BJ (cell line): ENCODE data around the gene PRKCZ. TPM values are rescaled to one million over a fixed set of nuclear protein-coding genes. Genes with fewer than 3 reads are reported as not detected.

Source experiments
- CTCF ChIA-PET: fragments of 350-600 bp; formaldehyde crosslinking; extraction: SDS; loops from one replicate; lab custom pipeline; 2021; ENCODE audit warnings: antibody characterized with exemption, inconsistent platforms; lab: Yijun Ruan, JAX
- POLR2A ChIA-PET: fragments of 300-600 bp; sonication (Branson Sonifier 250); formaldehyde crosslinking; extraction: SDS; loops from one replicate; lab custom pipeline; 2021; ENCODE audit warnings: antibody characterized with exemption; lab: Charles Lee
- DNase-seq: peaks from one replicate; pipeline ENCODE4 v3.0.0-alpha.2; 2011; ENCODE audit warnings: low read depth
- H3K27me3 ChIP-seq: 2 replicates; pipeline ENCODE4 v1.6.0; 2011; ENCODE audit warnings: low read length; ENCODE audit not compliant: control insufficient read depth, insufficient read depth
- H3K36me3 ChIP-seq: 2 replicates; pipeline ENCODE4 v1.5.1; 2011; ENCODE audit warnings: low read length; ENCODE audit not compliant: control insufficient read depth, insufficient read depth
- H3K4me3 ChIP-seq: 2 replicates; pipeline ENCODE4 v1.5.1; 2011; ENCODE audit warnings: low read depth, mild to moderate bottlenecking, control low read depth, low read length
- polyA plus RNA-seq: library from polyadenylated mRNA; depleted of rRNA; stranded (reverse); fragments of >200 nt; gene quantifications from 2 replicates; pipeline ENCODE4 v1.2.3, GENCODE V29; 2011
- TF ChIP-seq, protein P1 (sequence below): IDR thresholded peaks from 2 replicates; pipeline ENCODE4 v1.5.1; 2011; ENCODE audit warnings: low read depth, mild to moderate bottlenecking, control low read depth, inconsistent platforms, low read length, moderate library complexity; ENCODE audit not compliant: insufficient read depth

The PRKCZ gene
- polyA plus RNA-seq, 1 experiment = 2.3 TPM

DNA sequence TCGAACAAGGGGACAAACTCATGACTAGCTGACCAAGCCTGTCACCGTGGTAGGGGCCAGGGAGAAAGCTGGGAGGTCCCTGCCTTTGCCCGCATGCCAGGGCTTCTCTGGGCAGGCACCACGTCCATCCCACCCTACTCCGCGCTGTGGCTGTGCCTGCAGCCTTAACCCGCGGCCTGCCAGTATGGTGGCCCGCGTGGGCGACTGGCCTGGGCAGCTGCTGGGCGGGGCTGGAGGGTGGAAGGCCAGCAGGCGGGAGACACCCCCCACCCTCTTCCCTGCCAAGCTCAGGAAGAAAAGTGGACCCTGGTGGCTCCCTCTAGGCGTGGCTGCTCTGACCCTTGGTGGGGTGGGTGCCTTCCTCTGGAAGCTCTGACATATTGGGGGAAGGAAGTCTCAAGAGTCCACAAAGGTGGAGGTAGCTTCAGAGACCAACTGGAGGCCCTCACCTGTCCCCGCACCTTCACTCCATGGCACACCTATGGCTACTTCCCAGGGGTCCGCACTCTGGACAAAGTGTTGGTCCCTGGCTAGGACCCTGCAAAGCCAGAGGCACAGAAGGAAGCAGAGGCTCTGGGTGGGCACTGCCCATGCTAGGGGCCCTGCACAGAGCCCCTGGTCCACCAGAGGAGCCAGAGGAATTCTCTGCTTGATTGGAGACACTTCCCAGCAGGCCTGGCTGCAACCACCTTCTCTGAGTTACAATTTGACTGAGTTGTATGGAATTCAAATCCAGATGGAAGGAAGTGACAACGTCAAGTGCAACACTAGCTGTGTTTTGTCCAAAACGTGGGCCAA lies 174.6 kb downstream of the PRKCZ start:
- H3K36me3 ChIP-seq = peaks cover 6% of the 10 kb centered on the region; the same call in 1 of the 2 replicates
- TF ChIP-seq, protein P1, sequence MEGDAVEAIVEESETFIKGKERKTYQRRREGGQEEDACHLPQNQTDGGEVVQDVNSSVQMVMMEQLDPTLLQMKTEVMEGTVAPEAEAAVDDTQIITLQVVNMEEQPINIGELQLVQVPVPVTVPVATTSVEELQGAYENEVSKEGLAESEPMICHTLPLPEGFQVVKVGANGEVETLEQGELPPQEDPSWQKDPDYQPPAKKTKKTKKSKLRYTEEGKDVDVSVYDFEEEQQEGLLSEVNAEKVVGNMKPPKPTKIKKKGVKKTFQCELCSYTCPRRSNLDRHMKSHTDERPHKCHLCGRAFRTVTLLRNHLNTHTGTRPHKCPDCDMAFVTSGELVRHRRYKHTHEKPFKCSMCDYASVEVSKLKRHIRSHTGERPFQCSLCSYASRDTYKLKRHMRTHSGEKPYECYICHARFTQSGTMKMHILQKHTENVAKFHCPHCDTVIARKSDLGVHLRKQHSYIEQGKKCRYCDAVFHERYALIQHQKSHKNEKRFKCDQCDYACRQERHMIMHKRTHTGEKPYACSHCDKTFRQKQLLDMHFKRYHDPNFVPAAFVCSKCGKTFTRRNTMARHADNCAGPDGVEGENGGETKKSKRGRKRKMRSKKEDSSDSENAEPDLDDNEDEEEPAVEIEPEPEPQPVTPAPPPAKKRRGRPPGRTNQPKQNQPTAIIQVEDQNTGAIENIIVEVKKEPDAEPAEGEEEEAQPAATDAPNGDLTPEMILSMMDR = no peak
- peaks cover 1% of the 10 kb centered on the region; the same call in 1 of the 2 replicates for H3K27me3 ChIP-seq
- POLR2A ChIA-PET = no interaction called here
- H3K4me3 ChIP-seq = no peak overlapping the region
- CTCF ChIA-PET = interaction anchor here (1.0 to 2.4 kb wide), 4 partner anchors 12 to 157 kb away, joined by 3 to 12 read pairs (median 6); partner anchors contain the start of gene FAAP20
- DNase-seq = no peak

DNA sequence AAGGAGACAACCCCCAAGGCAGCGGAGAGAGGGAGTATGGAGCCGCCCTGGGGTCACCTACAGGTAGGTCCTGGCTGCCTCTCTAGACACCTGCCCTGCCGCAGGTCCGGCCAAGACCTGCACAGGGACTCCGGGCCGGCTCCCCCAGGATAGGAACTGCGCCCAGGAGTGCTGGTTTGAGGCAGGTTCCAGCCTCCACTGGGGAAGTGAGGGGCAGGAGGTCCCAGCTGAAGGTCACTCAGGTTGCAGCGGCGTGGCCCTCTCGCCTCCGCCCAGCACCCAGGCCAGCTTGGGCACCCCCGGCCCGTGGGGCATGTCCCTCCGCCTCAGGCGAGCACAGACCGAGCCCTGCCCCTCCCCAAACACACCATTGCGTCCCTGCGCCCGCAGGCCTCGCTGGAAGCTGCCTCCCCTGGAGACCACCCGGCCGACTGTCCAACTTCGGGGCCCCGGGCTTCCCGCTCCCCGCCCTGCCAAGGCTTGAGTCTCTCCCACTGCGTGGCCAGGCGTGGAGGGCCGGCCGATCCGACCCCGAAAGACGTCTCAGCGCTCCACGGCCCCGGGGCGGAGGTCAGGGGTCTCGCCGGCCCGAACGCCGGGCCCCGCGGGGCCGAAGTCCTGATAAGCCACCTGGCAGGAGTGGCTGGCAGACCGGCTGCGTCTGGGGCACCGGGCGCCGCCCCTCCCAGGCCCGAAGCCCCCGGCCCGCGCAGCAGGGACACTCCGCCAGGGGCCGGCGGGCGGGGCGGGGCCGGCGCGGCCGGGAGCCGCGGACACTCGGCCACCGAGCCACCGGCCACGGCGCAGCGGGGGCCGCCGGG lies 176.5 kb downstream of the PRKCZ start:
- Histone ChIP-seq H3K27me3 (no peaks in the 10 kb centered on the region), H3K4me3 (peak overlapping the region; percentile 91), H3K36me3 (peaks cover 6% of the 10 kb centered on the region)
- TF ChIP-seq, protein P1 = no peak
- POLR2A ChIA-PET = no interaction called here
- CTCF ChIA-PET = interaction anchor here (0.7 to 1.7 kb wide), 4 partner anchors 32 to 1541 kb away, joined by 3 to 5 read pairs (median 4); no protein-coding TSS in a partner anchor
- no peak for DNase-seq

DNA sequence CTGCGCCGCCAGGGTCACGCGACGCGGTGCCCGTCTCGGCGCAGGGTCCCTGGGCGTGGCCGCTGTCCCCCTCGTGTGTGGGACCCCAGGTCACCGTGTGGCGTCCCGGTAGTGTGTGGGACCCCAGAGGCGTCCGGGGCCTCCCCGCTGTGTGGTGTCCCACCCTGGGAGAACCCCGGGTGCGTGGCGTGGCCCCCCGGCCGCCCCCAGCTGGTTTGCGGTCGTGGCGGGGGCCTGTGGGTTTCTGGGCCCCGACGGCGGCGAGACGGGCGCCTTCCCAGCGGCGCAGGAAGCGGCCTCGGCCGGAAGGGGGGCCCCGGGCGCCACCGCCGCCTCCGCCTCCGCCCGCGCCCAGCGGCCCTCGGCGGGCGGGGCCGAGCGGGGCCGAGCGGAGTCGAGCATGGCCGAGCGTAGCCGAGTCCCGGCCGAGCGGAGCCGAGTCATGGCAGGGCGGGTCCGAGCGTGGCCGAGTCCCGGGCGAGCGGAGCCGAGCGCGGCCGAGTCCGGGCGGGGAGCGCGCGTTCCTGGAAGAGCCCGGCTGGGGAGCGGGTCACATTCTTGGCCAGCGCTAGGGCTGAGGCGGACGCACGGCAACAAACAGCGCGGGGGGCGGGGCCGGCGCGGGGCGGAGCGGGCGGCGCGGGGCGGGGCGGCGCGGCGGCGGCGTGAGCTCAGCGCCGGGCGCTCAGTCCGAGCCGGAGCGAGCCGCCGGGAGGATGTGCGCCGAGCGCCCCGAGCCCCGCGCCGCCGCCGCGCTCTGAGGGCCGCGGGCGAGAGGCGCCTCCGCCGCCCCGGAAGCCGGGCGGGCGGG lies 177.3 kb downstream of the PRKCZ start:
- TF ChIP-seq, protein P1 = no peak
- Histone ChIP-seq H3K27me3 (no peaks in the 10 kb centered on the region), H3K4me3 (peak overlapping the region; percentile 91), H3K36me3 (peaks cover 6% of the 10 kb centered on the region)
- no peak for DNase-seq
- POLR2A ChIA-PET = interaction anchor here (0.6 to 1.0 kb wide), 2 partner anchors 19 to 164 kb away, joined by 3 to 4 read pairs; partner anchors contain the start of gene RER1
- CTCF ChIA-PET = interaction anchor here (1.0 to 1.7 kb wide), 4 partner anchors 19 to 154 kb away, joined by 3 to 5 read pairs (median 4); no protein-coding TSS in a partner anchor

DNA sequence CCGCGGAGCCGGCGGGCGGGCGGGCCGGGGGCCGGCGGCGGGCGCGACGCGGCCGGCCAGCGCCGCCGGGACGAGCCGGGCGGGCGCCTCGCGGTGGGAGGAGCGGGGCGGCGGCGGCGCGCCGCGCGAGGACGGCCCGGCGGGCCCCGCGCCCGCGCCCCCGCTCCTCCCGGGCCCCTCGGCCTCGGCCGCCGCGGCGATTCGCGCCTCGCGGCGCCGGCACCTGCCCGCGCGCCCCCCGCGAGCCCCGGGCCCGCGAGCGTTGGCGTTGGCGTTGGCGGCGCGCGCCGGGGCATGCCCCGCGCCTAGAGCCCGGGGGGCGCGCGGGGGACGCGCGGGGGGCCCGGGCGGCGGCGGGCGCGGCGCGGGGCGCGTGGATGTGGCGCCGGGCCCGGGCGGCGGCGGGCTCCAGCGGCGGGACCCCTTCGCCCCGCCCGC lies 178.0 kb downstream of the PRKCZ start, which contains the start of gene SKI:
SKI (plus strand) TSS at position 163 of the 438 bp plus-strand sequence. CDS start 448 bp downstream, outside the sequence.
- Histone ChIP-seq H3K4me3 (peak within 1 kb of the TSS; percentile 91), H3K36me3 (peaks cover 6% of the 10 kb centered on the region), H3K27me3 (no peaks in the 10 kb centered on the region)
- ChIA-PET CTCF (interaction anchor here (1.0 to 6.3 kb wide), 6 partner anchors 11 to 154 kb away, joined by 3 to 47 read pairs (median 4); partner anchors contain the start of gene FAAP20), POLR2A (interaction anchor here (1.0 kb wide), 1 partner anchor 164 kb away, joined by 4 read pairs; the partner anchor contains the start of gene RER1)
- TF ChIP-seq, protein P1 = no peak
- no peak for DNase-seq
